Mammary epithelial cell (primary cell): ENCODE results near the gene LIN7B.

Source experiments
- CTCF ChIP-seq, 2 donors: IDR thresholded peaks in 1 of 2; conservative IDR thresholded peaks in 1 of 2; 2 replicates each; pipeline ENCODE4 v1.5.1; 2011 to 2012; ENCODE audit warnings: inconsistent platforms in 2 of 2, low read length in 2 of 2, mild to moderate bottlenecking in 2 of 2, control low read depth in 1 of 2, low read depth in 1 of 2; ENCODE audit not compliant: insufficient read depth in 1 of 2; ENCODE audit errors: extremely low read depth in 1 of 2
- EZH2 ChIP-seq: IDR thresholded peaks from 2 replicates; pipeline ENCODE4 v1.6.1; 2012; ENCODE audit warnings: low read length, inconsistent platforms, borderline replicate concordance

GRCh38 chr19:49084206-49085019 lies 29.8 kb upstream of the LIN7B start:
- TF ChIP-seq CTCF (conservative IDR thresholded peaks at IDR 0.05 in 1 of 2, IDR thresholded peaks at IDR 0.05 in 1 of 2; ENCODE audit: extremely low read depth in 1 of 2, insufficient read depth in 1 of 2, low read depth in 1 of 2, low read length in 2 of 2) (no peak), EZH2 (no peak)
